Right ventricle myocardium inferior (tissue), 1 donor: Measurements from ENCODE around the gene KLHL20. TPM values are rescaled to one million over a fixed set of nuclear protein-coding genes. Genes with fewer than 3 reads are reported as not detected.
"Not testable (repeated sequence)": the region's sequence is repeated elsewhere in the genome, so short reads cannot be mapped to it uniquely, and the experiment has no call there.

Experiments
- ATAC-seq: fragments of 200-7000 bp; cut with Tn5 transposase; one replicate; pipeline ENCODE4 v1.9.1; 2020; ENCODE audit warnings: mild to moderate bottlenecking, moderate library complexity
- DNase-seq: peaks from one replicate; pipeline ENCODE4 v3.0.0; 2021; ENCODE audit errors: missing footprints
- intact Hi-C: fragments of 100-400 bp; cut with DNase I; formaldehyde crosslinking; loops from one replicate; pipeline ENCODE4 v1.11.0; 2022
- long read RNA-seq: library from polyadenylated mRNA; unstranded; transcript quantifications from one replicate; pipeline ENCODE4 v2.0.0, GENCODE V29; 2021
- total RNA-seq: library from RNA; stranded (reverse); fragmentation: NEBNext Ultra II Directional; extraction: Animal tissue kit (Norgen Biotek cat#: 25700); gene quantifications from one replicate; pipeline ENCODE4 v1.2.1, GENCODE V29; 2021
- donor health status: DM: no; HTN: yes; CAD: no; lungs with severe emphysema.

The KLHL20 gene
- 16.5 TPM for total RNA-seq
- long read RNA-seq, partial matches to known transcripts: 1 of 8 reads
- long read RNA-seq, other reads (novel, unspliced or antisense): 4 of 8 reads

GRCh38 chr1:173714759-173715537, at the start of gene KLHL20:
KLHL20 (plus strand) TSS chr1:173714981; CDS start chr1:173716044, 1,063 bp downstream.
- DNase-seq (peak; percentile 82), ATAC-seq (peak; percentile 98)
- intact Hi-C loops: loop anchor here (2.0 kb wide), 2 partner anchors 238 to 284 kb away; partner anchors contain the start of gene PRDX6

DNA sequence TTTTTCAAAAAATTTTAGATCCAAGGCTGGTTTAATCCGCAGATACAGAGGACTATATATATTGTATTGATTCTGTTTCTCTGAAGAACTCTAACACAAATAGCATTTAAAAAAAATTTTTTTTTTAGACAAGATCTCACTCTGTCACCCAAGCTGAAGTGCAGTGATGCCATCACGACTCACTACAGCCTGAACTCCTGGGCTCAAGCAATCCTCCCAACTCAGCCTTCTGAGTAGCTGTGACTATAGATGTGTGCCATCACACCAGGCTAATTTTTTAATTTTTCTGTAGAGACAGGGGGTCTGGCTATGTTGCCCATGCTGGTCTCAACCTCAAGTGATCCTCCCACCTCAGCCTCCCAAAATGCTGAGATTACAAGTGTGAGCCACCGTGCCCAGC, 48.1 kb upstream of the KLHL20 start:
- intact Hi-C loops: no loop called here
- ATAC-seq (no peak), DNase-seq (no peak)

- DNase-seq: peak; percentile 60
- intact Hi-C loops: no loop called here
- ATAC-seq: no peak
These were observed 45.3 kb upstream of the KLHL20 start, which contains the start of gene ANKRD45 for GRCh38 chr1:173669491-173669941. ANKRD45 (minus strand) TSS chr1:173669851; CDS start chr1:173659418, 10,433 bp downstream.

- ATAC-seq, intact Hi-C loops, DNase-seq: not testable (repeated sequence)
These were observed 40.3 kb upstream of the KLHL20 start for GRCh38 chr1:173674496-173674895.

DNA sequence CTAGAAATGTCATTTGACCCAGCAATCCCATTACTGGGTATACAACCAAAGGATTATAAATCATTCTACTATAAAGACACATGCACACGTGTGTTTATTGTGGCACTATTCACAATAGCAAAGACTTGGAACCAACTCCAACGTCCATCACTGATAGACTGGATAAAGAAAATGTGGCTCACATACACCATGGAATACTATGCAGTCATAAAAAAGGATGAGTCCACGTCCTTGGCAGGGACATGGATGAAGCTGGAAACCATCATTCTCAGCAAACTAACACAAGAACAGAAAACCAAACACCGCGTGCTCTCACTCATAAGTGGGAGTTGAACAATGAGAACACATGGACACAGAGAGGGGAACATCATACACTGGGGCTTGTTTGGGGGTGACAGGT, 34.6 kb upstream of the KLHL20 start:
- DNase-seq, ATAC-seq, intact Hi-C loops: not testable (repeated sequence)

GRCh38 chr1:173682184-173682583, 32.6 kb upstream of the KLHL20 start:
- intact Hi-C loops: no loop called here

DNA sequence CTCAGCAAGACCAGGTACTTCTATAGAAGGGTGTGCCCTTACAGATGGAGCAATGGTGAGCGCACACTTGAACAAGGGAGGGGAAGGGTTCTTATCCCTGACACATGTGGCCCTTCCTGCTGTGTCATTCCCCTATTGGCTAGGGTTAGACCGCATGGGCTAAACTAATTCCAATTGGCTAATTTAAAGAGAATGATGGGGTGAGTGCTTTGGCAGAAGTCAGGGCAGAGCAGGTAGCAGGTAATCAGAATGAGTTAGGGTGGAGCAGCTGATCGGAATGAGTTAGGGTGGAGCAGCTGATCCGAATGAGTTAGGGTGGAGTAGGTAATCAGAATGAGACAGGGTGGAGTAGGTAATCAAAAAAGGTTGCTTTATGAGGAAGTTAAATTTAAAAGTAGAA, 30.9 kb upstream of the KLHL20 start:
- intact Hi-C loops: not testable (repeated sequence)

More at GRCh38 chr1:173682184-173682583, 32.6 kb upstream of the KLHL20 start:
- DNase-seq (no peak), ATAC-seq (no peak)

DNA sequence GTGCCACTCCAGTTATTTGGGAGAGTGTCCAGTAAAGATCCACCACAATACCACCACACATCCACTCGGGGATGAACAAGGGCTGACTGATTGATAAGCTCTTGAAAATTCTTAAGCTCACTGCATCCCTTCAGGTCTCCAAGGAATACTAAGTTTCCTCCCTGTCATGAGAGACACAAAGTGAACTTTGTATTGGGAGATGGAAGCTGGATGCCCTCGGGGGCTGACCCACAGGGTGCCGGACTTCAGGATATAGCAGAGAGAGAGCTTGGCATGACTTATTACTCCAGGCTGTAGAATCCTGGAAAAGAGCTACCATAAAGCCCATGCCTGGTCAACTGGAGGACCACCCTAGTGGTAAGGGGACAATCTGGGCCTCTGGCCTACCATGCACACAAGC, 29.7 kb upstream of the KLHL20 start:
- intact Hi-C loops, DNase-seq, ATAC-seq: not testable (repeated sequence)

More for the DNA sequence above, 30.9 kb upstream of the KLHL20 start:
- not testable (repeated sequence) for ATAC-seq, DNase-seq

GRCh38 chr1:173688300-173688699, 26.5 kb upstream of the KLHL20 start:
- intact Hi-C loops: no loop called here
- DNase-seq: no peak
- no peak for ATAC-seq

GRCh38 chr1:173693238-173693637, 21.5 kb upstream of the KLHL20 start:
- intact Hi-C loops: no loop called here
- DNase-seq: no peak
- no peak for ATAC-seq

- ATAC-seq, intact Hi-C loops, DNase-seq: not testable (repeated sequence)
These were observed 13.5 kb upstream of the KLHL20 start for GRCh38 chr1:173701299-173701698.

- DNase-seq: no peak
- intact Hi-C loops: no loop called here
- ATAC-seq: no peak
These were observed 12.0 kb upstream of the KLHL20 start for GRCh38 chr1:173702736-173703135.

- no peak for DNase-seq
- intact Hi-C loops: no loop called here
- ATAC-seq: no peak
These were observed 9.7 kb upstream of the KLHL20 start for GRCh38 chr1:173705117-173705516.

- ATAC-seq (no peak), DNase-seq (no peak)
- intact Hi-C loops: no loop called here
These were observed 6.0 kb upstream of the KLHL20 start for GRCh38 chr1:173708787-173709186.

- ATAC-seq (no peak), DNase-seq (no peak)
- intact Hi-C loops: loop anchor here (2.0 kb wide), 2 partner anchors 238 to 284 kb away; partner anchors contain the start of gene PRDX6
These were observed 381 bp upstream of the KLHL20 start for GRCh38 chr1:173714441-173714758.

DNA sequence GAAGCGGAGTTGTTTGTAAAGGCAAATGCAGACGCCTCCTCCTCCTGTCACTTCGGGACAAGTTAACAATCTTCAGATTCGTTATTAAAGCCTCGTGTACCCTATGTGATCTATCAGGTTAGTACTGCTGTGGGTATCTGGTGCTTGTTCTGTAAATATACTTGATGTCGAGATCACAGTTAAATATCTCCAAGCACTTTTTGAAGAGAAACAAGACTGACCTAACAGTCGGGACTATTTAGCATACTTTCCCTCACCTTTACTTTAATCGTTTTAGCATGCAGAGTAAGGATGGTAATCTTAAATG, 710 bp downstream of the KLHL20 start:
- DNase-seq (no peak), ATAC-seq (no peak)
- intact Hi-C loops: loop anchor here (2.0 kb wide), 2 partner anchors 239 to 285 kb away; partner anchors contain the start of gene PRDX6

- no peak for ATAC-seq
- intact Hi-C loops: no loop called here
- DNase-seq: no peak
These were observed 2.5 kb downstream of the KLHL20 start for GRCh38 chr1:173717238-173717637.

DNA sequence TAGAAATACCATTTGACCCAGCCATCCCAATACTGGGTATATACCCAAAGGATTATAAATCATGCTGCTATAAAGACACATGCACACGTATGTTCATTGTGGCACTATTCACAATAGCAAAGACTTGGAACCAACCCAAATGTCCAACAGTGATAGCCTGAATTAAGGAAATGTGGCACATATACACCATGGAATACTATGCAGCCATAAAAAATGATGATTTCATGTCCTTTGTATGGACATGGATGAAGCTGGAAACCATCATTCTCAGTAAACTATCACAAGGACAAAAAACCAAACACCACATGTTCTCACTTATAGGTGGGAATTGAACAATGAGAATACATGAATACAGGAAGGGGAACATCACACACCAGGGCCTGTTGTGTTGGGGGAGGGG, 16.6 kb downstream of the KLHL20 start:
- DNase-seq, intact Hi-C loops, ATAC-seq: not testable (repeated sequence)

DNA sequence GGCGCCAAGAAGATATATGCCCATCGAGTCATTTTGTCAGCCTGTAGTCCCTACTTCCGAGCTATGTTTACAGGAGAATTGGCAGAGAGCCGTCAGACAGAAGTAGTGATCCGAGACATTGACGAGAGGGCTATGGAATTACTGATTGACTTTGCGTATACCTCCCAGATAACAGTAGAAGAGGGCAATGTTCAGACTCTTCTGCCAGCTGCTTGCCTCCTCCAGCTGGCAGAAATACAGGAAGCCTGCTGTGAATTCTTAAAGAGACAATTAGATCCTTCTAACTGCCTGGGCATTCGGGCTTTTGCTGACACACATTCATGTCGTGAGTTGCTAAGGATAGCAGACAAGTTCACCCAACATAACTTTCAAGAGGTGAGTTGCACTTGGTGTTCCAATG, 19.1 kb downstream of the KLHL20 start:
- ATAC-seq (peak; percentile 20), DNase-seq (no peak)
- intact Hi-C loops: no loop called here

DNA sequence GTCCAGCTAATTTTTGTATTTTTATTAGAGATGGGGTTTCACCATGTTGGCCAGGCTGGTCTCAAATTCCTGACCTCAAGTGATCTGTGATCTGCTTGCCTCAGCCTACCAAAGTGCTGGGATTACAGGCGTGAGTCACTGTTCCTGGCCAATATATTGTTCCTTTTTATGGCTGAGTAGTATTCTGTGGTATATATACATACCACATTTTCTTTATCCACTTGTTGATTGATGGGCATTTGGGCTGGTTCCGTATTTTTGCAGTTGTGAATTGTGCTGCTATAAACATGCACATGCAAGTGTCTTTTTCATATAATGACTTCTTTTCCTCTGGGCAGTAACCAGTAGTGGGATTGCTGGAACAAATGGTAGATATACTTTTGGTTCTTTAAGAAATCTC, 21.3 kb downstream of the KLHL20 start:
- DNase-seq: not testable (repeated sequence)

More for the DNA sequence above, 21.3 kb downstream of the KLHL20 start:
- intact Hi-C loops, ATAC-seq: not testable (repeated sequence)
